T-helper 1 cell treated with Interleukin-12 subunit alpha and Interleukin-12 subunit beta and Interleukin-4 antibody, amounts not matched to agents 30 ng/mL and 1 ng/mL, for 36 hours (primary cell): ENCODE results near the gene PLA2G2A. TPM values are rescaled to one million over a fixed set of nuclear protein-coding genes. Genes with fewer than 3 reads are reported as not detected.

Experiments used
- intact Hi-C: fragments of 100-400 bp; cut with micrococcal nuclease; formaldehyde crosslinking; loops from one replicate; pipeline ENCODE4 v1.15.1; 2024
- total RNA-seq: library from RNA; stranded (reverse); gene quantifications from 2 replicates; pipeline ENCODE4 v1.2.3, GENCODE V29; 2022

The PLA2G2A gene
- total RNA-seq, 1 donor from 2014 or later, result not detected

GRCh38 chr1:19974822-19975416 lies 4.5 kb downstream of the PLA2G2A start:
- intact Hi-C loops, result loop anchor here (1.0 to 2.0 kb wide), 2 partner anchors 177 to 220 kb away; no protein-coding TSS in a partner anchor

GRCh38 chr1:19973616-19974015 lies 5.8 kb downstream of the PLA2G2A start:
- intact Hi-C loops, result loop anchor here (2.0 kb wide), 1 partner anchor 221 kb away; no protein-coding TSS in a partner anchor

- intact Hi-C loops, result no loop called here
Observed at GRCh38 chr1:19971664-19972063, 7.8 kb downstream of the PLA2G2A start.

- intact Hi-C loops, result no loop called here
Observed at GRCh38 chr1:19969898-19970660, 9.3 kb downstream of the PLA2G2A start.

GRCh38 chr1:19967808-19968207 lies 11.6 kb downstream of the PLA2G2A start:
- intact Hi-C loops, result no loop called here

- intact Hi-C loops, result no loop called here
Observed at GRCh38 chr1:19964542-19964941, 14.9 kb downstream of the PLA2G2A start.

- intact Hi-C loops, result no loop called here
Observed at GRCh38 chr1:19963636-19964035, 15.8 kb downstream of the PLA2G2A start.

GRCh38 chr1:19960591-19960990 lies 18.8 kb downstream of the PLA2G2A start:
- intact Hi-C loops, result no loop called here

- intact Hi-C loops, result no loop called here
Observed at GRCh38 chr1:19957779-19958178, 21.6 kb downstream of the PLA2G2A start.

- intact Hi-C loops, result no loop called here
Observed at GRCh38 chr1:19955534-19956170, 23.8 kb downstream of the PLA2G2A start.

GRCh38 chr1:19954059-19954458 lies 25.4 kb downstream of the PLA2G2A start:
- intact Hi-C loops, result no loop called here

- intact Hi-C loops, result no loop called here
Observed at GRCh38 chr1:19949016-19949415, 30.4 kb downstream of the PLA2G2A start.

GRCh38 chr1:19946971-19947370 lies 32.4 kb downstream of the PLA2G2A start:
- intact Hi-C loops, result no loop called here

- intact Hi-C loops, result no loop called here
Observed at GRCh38 chr1:19946331-19946751, 33.1 kb downstream of the PLA2G2A start.

GRCh38 chr1:19945914-19946313 lies 33.5 kb downstream of the PLA2G2A start:
- intact Hi-C loops, result no loop called here

GRCh38 chr1:19942657-19943056 lies 36.8 kb downstream of the PLA2G2A start:
- intact Hi-C loops, result no loop called here

- intact Hi-C loops, result no loop called here
Observed at GRCh38 chr1:19942088-19942487, 37.3 kb downstream of the PLA2G2A start.

GRCh38 chr1:19941206-19941568 lies 38.2 kb downstream of the PLA2G2A start:
- intact Hi-C loops, result no loop called here

- intact Hi-C loops, result no loop called here
Observed at GRCh38 chr1:19940486-19941205, 38.8 kb downstream of the PLA2G2A start.

GRCh38 chr1:19938472-19938871 lies 40.9 kb downstream of the PLA2G2A start:
- intact Hi-C loops, result no loop called here

GRCh38 chr1:19936061-19936750 lies 43.2 kb downstream of the PLA2G2A start:
- intact Hi-C loops, result no loop called here
